Left cardiac atrium (tissue), 4 donors: Measurements from ENCODE around the gene DOCK8. TPM values are rescaled to one million over a fixed set of nuclear protein-coding genes. Genes with fewer than 3 reads are reported as not detected.

Experiments
- ATAC-seq, 2 donors: fragments of 200-7000 bp; cut with Tn5 transposase; one replicate each; pipeline ENCODE4 v1.9.1; 2020; ENCODE audit warnings: mild to moderate bottlenecking in 2 of 2, moderate library complexity in 2 of 2
- DNase-seq: peaks from one replicate; pipeline ENCODE4 v3.0.0-alpha.2; 2020
- intact Hi-C, 2 donors: fragments of 100-400 bp; cut with DNase I; formaldehyde crosslinking; loops; one replicate each; pipeline versions ENCODE4 v1.14.1 to v1.15.1; 2022 to 2023
- total RNA-seq, 2 donors: library from RNA; stranded (reverse); fragmentation: NEBNext Ultra II Directional; extraction: Animal tissue kit (Norgen Biotek cat#: 25700); gene quantifications; one replicate each; pipeline ENCODE4 v1.2.1, GENCODE V29; 2021
- donor health status: DM: no; HTN: yes; CAD: no.
- donor health status: DM: no; HTN: yes; CAD: no; lungs with severe emphysema.
- donor health status: DM: yes; HTN: yes; CAD: no.
- donor health status: Dilated cardiomyopathy.

The DOCK8 gene
- total RNA-seq, 2 donors from 2014 or later: 5.5 to 14.9 TPM

DNA sequence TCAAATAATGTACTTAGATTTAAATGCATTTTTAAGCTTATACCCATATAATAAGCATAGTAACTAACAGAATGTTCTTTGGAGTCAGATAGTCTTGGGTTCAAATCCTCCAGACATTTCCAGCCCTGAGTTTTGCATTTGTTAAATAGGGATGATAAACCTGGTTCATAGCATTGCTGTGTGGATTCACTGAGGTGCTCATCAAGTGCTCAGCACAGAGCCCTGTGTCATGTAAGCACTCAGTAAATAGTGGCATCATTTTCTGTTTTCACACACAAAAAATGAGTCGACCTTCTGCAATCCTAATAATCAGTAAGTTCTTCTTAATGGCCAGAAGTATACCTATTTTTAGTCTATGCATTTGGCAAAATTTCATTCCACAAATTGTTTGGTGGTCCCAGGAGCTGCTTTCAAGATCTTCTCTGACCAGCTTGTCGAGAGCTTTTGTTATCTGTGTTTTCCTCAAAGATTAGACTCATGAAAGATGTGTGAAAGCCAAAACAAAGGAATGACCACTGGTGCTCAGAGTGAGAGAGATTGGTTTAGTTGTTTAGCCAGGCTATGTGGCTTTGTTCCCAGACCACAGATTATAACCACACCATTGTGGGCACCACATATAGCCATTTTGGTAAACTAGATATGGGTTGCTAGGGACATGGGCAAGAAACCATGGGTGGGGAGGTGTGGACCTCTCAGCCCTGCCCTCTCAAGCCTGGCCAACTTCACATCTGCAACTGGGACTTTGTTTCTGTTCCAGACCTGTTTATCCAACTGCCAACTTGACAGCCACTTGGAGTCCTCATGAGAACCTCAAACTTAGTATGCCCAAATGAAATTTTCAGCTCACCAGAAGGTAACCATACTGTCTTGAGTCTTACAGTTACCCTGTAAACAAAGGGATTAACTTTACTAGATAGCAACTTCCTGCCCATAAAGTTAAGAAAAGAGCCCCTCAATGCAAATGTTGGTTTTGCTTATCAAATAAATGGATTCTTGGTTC, 45.0 kb downstream of the DOCK8 start:
- DNase-seq (no peak), ATAC-seq (no peak)
- intact Hi-C loops: no loop called here

DNA sequence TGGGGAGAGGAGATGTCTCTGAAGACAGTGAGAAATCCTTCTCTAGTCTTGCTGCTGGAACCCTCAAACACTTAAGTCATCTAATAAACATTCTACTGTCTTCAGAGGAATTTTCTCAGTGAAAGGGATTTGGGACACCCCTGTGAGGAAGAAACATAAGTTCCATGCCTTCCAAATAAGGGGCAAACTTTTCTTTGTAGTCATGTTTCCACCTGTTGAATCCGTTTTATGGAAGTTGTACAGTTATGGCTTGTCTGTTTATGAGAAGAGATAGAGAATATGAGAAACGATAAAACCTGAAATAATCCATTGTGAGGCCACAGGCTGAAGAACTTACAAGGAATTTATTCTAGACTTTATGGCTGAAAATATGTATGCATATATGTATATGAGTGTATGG, 49.6 kb downstream of the DOCK8 start:
- intact Hi-C loops: no loop called here
- no peak for ATAC-seq
- no peak for DNase-seq

DNA sequence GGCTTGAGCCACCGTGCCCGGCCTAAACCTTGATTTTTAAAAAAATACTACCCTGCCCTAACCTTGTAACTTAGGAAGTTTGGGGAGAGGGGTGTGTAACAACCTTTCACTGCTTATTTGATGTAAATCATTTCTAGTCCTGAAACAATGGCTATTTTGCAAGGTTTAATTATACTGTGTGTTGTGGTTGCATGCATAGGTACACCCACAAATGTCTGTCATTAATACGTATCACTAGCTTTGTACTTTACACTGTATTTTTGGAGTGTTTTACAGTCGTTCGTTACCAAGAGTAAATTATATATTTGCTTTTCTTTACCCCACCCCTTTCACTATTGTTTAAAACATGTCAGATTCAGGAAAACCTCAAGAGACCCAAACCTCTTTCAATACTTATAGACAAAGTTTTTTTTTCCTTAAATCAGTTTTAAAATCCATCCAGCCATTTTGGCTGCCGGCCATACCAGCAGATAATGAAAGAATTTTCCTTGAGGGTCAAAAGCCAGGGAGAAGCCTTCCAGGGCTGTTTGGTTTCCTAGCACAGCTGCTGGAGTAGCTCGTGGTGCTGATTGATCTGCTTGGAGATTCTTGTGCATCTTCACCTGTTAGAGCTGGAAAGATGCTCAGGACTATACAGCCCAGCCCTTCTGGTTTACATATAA, 50.7 kb downstream of the DOCK8 start:
- intact Hi-C loops: no loop called here
- DNase-seq: no peak
- no peak for ATAC-seq

DNA sequence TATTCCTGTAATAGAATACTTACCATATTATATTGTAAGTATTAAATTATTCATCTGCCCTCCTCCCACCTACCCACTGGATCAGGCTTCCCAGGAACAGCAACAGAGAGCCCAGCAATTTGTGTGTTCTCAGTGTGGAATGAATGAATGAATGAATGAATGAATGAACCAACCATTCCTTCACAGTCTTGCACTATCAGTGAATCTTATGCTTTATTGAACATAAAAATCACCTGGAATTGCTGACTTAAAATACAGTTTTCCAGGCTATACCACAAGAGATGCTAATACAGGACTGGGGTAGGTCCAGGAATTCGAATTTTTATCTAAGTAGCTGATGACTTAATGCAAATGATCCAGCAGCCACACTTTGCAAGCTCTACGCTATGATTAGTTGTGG, 51.6 kb downstream of the DOCK8 start:
- ATAC-seq: no peak
- DNase-seq: no peak
- intact Hi-C loops: no loop called here

DNA sequence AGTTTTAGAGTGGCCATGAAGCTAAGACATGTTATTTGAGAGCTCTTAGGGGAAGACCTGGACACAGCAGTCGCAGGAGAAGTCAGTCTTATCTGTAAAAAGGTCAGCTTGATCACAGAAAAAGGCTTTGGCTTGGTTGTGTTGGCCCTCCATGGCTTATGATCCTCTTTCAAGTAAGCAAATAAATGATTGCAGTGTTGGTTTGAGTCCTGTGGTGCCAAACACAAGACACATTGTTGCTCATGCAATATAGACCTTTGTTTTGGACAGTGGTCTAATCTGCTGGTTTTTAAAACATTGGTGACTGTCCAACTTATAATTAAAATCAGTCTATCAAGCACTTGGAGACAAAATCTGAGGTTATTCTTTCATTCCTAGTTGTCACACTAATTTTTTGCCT, 54.0 kb downstream of the DOCK8 start:
- intact Hi-C loops: no loop called here
- ATAC-seq: no peak
- DNase-seq: no peak

DNA sequence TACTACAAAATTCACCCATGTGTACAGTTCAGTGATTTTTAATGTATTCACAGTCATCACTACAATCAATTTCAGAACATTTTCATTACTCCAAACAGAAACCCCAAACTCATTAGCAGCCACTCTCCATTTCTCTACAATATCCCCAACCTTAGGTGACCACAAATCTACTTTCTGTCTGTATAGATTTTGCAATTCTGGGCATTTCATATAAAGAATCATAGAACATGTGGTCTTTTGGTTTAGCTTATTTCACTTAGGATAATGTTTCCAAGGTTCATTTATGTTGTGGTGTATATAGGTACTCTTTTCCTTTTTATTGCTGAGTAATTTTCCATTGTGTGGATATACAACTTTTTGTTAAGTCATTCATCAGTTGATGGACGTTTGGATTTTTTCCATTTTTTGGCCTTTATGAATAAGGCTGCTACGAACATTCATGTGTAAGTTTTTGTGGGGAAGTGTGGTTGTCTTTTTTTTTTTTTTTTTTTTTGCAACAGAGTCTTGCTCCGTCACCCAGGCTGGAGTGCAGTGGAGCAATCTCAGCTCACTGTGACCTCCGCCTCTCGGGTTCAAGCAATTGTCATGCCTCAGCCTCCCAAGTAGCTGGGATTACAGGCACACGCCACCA, 54.5 kb downstream of the DOCK8 start:
- intact Hi-C loops: no loop called here
- ATAC-seq: no peak
- no peak for DNase-seq

DNA sequence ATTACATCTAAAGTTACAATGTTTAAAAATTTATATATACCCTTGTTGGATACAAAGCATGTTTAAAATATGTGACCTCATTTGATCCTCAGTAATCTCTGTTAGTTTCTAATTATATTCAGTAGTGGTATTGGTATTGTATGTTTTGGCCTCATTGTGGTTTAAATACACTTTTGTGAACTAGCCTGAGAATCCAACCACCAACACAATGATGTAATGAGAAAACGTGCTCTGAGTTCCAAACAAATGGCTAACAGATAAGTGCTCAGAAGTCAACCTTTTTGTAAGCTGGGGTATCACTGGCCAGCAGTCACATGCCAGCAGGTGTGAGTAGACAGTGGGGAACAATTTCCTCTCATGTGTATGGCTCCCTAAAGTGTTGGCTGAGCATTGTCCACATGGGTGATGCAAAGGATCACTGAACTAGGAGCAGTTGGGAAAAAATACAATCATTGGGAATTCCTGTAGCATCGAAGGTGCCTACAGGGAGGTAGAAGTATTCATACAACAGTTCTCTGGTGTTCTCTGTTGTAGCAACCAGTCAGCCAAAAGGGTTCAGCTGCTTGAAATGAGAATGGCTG, 56.1 kb downstream of the DOCK8 start:
- DNase-seq (no peak), ATAC-seq (no peak)
- intact Hi-C loops: no loop called here

DNA sequence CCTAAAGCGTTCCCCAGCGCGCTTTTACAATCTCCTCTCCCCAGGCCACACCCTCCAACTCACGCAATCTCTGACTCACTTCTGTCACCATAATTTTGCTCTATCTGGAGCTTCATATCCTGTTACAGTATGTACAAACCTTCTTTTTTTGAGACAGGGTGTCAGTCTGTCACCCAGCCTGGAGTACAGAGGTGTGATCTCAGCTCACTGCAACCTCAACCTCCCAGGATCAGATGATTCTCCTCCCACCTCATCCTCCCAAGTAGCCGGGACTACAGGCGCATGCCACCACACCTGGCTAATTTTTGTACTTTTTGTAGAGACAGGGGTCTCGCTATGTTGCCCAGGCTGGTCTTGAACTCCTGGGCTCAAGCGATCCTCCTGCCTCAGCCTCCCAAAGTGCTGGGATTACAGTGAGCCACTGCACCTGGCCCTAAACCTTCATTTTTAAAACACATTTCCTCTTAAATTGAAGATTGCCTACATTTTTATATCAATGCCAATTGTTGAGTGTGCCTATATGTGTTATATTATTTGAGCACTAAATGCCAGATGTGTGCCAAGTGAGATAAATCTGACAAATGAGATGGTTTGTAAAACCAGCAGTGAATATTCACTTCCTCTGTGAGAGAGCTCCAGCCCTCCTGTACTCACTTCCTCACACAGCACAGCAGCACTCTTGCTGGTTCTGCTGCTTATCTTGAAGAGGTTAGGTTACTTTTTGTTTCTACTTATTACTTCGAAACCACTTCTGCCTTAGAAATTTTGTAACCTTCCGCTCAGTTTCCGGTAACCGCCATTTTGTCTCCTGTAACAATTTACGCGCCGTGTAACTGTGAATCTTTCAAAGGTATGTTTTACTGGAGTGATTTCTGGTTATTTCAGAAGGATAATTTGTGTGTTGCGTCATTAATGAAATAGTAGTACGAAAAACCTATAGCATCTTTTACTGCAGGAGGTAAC, 57.9 kb downstream of the DOCK8 start:
- ATAC-seq (peak; percentile 78 to 82), DNase-seq (no peak)
- intact Hi-C loops: no loop called here

DNA sequence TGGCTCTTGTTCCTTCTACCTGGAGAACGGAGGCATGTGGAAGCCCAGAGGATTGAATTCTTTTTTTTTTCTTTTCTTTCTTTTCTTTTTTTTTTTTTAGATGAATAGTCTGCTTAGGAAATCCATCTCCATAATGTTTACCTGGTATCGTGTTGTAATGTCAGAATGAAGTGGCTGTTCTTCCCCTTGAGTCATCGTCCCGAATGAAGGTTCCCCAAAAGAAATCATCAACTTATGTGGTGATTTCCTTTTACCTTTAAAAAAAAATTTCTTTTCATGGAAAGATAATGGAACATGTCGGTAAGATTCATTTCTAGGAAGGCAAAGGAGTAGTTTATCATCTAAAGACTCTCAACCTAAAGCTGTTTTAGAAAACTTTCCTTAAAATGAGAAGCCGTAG, 59.7 kb downstream of the DOCK8 start:
- ATAC-seq (no peak), DNase-seq (no peak)
- intact Hi-C loops: no loop called here

DNA sequence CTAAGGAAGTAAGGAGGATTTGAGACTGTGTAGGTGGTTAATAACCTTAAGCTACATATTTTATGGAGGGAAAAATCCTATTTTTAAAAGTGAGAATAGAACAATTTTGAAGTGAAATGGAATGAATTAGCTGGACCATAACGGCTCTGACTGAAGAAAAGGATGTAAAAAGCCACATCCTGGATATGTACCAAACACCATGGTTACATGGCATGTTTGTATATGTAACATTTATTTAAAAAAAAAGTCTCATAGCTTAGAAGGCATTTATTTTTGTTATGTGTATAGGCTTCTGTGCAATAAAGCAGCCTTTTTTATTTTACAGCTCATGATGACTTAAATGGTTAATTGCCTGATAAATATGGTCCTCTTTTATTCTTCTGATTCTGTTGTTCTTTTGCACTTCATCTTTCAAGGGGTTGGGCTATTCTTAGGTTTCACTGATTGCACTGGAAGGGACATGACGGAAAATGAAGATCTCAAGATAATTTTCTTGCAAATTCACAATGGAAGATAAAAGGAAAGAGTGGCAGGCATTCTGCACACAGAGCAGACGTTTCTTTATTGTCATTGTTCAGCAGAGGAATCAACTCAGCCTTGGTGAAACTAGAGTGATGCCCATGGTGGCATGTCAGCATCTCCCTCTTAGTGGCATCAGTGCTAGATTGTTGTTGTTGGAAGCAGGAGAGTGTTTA, 63.1 kb downstream of the DOCK8 start:
- DNase-seq: no peak
- ATAC-seq: no peak
- intact Hi-C loops: no loop called here

DNA sequence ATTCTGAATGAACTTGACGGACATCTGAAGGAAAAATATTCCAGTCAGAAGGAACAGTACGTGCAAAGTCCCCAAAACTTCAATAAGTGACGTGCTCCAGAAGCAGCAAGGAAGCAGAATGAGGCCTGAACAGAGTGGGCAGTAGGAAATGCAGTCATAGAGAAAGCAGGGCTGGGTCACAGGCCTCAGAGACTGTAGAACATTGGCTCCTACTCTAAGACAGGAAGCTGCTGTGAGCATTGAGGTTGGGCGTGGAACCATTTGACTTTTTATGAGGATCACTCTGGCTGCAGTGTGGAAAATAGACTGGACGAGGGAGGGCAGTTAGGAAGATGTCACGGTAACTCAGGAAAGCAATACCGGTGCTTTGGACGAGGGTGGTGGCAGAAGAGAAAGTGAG, 64.0 kb downstream of the DOCK8 start:
- peak; percentile 57 to 68 for ATAC-seq
- intact Hi-C loops: no loop called here
- DNase-seq: no peak

DNA sequence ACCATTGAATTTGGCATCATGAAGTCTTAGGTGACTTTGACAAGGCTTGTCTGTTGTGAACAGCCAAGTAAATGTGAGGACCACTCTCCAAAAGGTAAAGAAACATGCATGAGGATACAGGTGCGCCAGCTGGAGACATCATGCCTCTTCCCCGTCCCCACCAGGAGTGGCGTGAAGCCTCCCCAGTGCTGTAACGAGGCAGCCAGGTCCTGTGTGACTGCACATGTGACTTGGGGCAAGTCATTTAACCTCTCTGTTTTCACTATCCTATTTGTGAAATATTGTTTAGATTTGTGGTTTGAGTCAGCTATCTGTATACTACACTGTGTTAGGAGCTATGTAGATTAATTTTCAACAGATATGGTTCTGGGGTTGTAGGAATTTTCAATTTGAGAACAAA, 65.0 kb downstream of the DOCK8 start:
- no peak for ATAC-seq
- no peak for DNase-seq
- intact Hi-C loops: no loop called here

DNA sequence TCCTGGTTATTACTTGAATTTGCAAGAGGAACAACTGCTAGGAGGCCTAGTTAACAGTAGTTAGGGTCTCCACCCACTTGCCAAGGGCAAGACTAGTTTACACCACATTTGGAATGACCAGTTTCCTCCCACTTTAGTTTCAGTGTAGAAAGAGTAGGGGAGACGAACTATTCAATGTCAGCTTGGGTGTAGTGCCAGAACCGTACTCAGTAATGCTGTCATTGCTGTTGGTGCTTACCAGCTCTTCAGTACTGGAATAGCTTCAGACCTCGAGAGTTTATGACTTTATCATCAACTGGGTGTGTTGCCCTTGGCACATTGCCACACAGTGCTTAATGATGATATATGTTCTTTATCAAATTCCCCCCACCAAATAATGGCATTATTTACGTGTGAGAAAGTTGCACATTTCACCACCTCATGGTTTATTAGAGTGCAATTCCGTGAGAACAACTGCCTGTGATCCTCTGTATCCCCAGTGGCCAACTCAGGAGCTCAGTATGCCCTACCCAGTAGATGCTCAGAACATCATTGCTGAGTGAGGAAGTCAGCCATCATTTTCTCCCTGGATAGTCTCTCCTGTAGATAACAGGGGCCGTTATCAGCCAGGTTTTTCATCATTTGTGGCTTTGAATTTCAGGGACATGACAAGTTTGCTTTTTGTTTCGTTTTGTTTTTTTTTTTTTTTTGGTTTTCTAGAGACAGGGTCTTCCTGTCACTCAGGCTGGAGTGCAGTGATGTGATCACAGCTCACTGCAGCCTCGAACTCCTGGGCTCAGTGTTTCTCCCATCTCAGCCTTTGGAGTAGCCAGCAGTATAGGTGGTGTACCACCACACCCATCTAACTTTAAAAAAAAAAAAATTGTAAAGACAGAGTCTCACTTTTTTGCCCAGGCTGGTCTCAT, 67.3 kb downstream of the DOCK8 start:
- no peak for ATAC-seq

DNA sequence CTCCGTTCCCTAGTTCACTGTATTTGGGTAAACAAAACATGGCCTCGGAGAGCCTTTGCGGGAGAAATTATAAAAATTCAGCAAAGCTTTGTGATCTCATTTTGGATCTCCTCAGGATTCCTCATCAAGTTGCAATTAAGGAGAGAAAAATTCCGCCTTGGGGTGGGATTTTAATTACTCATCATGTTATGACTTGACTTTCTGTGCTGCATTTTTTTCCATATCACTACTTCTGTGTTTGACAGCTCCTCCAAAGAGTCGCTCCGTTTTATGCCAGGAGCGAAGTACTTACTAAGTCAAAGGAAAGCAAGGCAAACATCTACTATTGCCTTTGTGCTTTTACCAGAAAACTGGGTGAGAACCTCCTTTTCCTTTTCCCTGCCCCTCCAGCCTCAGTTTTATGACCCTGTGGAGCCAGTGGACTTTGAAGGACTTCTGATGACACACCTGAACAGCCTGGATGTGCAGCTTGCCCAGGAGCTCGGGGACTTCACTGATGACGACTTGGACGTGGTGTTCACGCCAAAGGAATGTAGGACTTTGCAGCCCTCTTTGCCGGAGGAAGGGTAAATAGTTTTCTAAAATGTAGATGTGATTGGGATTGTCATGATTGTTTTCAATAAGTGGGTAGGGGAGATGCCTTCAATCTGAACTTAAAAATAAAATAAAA, 71.5 kb downstream of the DOCK8 start:
- ATAC-seq (no peak), DNase-seq (no peak)
- intact Hi-C loops: no loop called here

More for the DNA sequence above, 67.3 kb downstream of the DOCK8 start:
- DNase-seq: no peak
- intact Hi-C loops: no loop called here

DNA sequence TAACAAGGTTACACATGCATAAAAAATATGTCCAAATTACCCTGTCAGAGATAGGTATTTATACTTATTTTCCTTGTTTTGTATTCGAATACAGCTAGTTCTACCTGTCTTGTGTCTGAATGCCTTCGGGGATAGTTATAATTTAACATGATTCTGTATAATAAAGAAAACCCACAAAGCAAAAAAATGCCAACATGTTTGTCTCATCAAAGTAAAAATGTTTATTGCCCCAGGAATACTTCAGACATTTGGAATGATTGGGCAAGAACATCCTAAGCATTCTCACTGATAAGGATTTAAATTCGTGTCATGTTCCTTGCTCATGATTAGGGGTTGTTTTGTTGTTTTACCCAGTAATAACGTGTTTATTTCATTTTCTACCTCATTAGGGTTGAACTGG, 74.5 kb downstream of the DOCK8 start:
- DNase-seq: no peak

DNA sequence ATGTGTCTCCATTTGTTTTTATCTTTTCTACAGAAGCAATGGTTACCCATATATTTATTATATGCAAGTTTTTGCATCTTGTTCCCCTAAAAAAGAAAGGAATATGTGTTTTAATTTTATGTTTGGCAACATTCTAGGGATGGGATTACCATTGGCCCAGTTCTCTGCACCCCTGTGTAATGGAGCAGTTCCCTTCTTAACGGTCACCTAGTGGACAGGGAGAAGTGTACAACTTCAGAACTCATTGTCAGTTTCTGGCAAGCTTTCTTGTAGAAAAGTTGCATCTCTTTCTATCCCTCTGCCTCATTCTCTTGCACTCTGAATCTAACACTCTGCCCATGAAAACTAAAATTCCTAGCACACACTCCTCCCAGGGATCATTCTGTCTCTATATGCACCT, 78.2 kb downstream of the DOCK8 start:
- intact Hi-C loops: no loop called here
- ATAC-seq (no peak), DNase-seq (no peak)

More for the DNA sequence above, 74.5 kb downstream of the DOCK8 start:
- intact Hi-C loops: no loop called here
- no peak for ATAC-seq

DNA sequence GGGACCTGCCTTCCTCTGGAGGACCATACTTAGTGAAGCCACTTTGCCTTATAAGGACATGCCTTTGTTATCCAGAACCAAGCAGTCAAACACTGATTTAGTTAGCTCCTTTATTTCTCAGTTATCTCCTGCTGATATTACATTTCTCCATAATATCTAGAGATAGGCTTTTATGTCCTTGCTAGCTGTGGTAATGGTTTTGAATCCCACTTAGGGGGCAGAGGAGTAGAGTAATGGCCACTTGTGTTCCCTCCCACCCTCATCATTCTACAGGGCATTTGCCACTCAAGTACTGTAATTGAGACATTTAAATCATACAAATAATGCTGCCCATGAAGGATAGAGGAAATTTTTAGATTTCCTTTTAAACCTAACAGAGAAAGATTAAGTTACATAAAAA, 80.9 kb downstream of the DOCK8 start:
- intact Hi-C loops: no loop called here
- ATAC-seq (no peak), DNase-seq (no peak)
